GM18505 (cell line): ENCODE results near the gene BOC.

Experiments
- ATAC-seq: cut with Tn5 transposase; IDR thresholded peaks from one replicate; pipeline ENCODE4 v1.9.1; 2021; ENCODE audit not compliant: unreplicated experiment
- POLR2A ChIP-seq: IDR thresholded peaks from 4 replicates; pipeline ENCODE4 v1.6.1; 2011; ENCODE audit warnings: borderline replicate concordance; ENCODE audit not compliant: insufficient read depth, insufficient read length; ENCODE audit errors: extremely low read depth

BOC gene

GRCh38 chr3:113240841-113241240, 29.5 kb downstream of the BOC start:
- ATAC-seq: no peak

DNA sequence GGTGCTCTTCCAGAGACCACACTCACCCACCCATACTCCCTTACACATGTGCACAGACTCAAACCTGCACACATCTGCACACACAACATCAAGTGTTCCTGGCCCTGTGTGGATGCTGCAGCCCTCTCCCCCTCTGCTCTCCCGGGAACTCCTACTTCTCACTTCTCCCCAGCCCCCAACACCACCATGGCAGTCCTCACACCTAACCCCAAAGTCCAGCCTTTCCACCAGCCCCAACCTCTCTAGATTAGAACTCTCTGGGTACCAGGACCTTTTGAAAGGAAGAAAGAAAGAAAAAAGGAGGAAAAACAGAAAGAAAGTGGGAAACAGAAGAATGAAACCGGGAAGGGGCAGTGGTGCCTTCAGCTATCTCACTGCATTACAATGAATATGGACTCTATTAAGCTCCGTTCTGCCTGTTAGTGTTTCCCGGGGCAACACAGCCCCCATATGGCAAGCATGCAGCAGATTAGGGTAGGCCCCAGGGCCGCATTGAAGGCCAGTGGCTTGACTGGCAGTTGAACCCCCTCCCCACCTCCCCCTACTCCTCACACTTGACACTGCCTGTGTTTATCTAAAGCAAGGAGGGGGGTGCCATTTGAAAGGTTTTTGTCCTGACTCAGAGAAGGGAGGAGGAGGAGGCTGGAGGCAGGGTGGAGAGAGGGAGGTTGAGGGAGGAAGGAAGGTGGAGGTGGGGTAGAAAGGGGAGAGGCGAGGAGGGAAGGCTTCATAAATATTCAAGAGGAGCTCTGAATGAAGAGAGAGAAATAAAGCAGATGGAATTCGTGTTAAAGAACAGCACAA, 30.1 kb downstream of the BOC start:
- TF ChIP-seq POLR2A: no peak
- ATAC-seq: no peak

More at GRCh38 chr3:113240841-113241240, 29.5 kb downstream of the BOC start:
- no peak for TF ChIP-seq POLR2A

- no peak for ATAC-seq
- no peak for TF ChIP-seq POLR2A
Measured at GRCh38 chr3:113242096-113242581, 30.8 kb downstream of the BOC start.

- no peak for TF ChIP-seq POLR2A
- ATAC-seq: no peak
Measured at GRCh38 chr3:113243071-113243470, 31.7 kb downstream of the BOC start.

GRCh38 chr3:113243846-113244245, 32.5 kb downstream of the BOC start:
- no peak for TF ChIP-seq POLR2A
- ATAC-seq: no peak

DNA sequence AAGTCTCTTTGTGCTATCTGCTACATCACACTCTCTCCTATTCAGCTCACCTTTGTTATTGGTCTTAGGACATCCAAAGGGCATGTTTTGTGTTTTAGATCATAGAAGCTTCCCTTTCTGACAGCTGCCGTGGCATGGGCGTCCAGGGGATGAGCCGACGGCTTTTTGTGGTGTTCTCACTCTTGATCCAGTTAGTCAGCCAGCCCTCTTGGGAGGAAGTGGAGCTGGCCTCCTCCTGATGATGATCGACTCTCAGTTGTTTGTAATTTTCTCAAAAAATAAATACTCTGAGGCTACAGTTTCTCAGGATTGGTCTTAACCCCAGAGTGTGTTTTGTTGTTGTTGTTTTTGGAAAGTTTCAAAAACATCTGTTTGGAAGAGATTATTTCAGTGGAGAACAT, 34.4 kb downstream of the BOC start:
- no peak for ATAC-seq
- TF ChIP-seq POLR2A: no peak

DNA sequence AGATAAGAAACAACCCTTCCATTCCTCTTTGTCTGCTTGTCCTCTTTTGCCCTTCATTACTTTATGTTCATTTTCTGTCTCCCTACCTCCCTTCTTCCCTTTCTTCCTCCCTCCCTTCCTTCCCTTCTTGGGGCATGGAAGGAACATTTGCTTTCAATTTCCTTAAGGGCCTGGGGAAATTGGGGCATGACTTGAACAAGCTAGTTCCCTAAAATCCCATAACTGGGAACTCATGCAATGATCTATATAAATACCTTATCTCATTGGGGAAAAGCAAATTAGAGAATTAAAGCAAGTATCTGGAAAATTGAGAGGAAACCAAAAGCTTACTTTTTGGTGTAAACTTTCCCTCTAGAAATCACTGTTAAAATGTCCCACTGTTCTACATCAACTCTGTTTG, 35.7 kb downstream of the BOC start:
- no peak for ATAC-seq

DNA sequence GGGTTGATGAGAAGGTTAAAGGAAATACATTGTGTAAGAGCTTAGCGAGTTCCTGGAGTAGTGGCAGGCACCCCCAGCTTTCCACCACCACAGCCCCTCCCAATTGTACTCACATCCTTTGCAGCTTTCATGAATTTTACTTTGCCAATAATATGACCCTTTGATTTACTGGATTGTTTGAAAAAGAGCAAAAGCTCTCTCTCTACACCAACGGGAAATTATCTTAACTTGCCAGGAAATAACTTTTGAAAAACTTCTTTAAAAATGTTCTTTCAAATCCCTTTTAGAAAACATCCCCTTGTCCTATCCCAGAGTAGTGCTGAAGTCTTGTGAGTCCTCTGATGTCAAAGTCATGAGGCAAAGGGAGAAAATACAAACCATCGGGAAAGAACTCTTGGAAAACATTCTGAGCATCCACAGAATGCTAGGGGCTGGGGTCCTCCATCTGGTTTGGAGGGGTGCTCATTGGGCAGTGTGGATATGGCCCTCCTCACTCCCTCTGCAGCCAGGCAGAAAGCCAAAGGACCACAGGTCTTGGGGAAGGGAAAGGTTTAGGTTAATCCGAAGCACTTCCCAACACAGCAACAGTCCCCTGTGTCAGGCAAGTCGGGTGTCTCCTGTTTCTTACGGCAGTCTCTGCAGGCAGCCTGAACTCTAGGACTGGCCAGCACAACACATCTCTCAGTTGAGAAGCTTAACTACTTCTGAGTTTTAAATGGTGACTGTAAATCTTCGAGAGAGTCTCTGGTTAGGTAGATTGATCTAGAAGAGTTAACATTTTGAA, 36.5 kb downstream of the BOC start:
- no peak for ATAC-seq
- TF ChIP-seq POLR2A: no peak

More for the DNA sequence above, 35.7 kb downstream of the BOC start:
- no peak for TF ChIP-seq POLR2A

DNA sequence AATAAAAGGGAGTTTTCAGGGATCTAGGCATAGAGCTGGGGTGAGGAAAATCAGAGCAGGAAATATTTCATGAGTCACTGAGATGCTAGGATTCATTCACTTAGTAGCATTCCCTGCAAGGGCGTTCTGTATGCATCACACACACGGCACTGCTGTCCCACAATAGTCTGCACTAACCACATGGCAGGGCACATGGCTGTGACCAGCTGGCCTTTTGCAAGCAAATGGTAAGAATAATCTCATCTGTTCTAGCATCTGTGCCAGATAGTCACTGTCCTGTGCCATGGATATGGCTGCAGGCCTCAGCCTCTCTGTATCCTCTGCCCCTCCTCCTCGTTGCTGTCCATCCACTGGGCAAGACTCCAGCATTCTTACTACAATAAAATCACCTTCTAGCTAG, 37.8 kb downstream of the BOC start:
- no peak for TF ChIP-seq POLR2A
- ATAC-seq: no peak

- ATAC-seq: no peak
- TF ChIP-seq POLR2A: no peak
Measured at GRCh38 chr3:113249601-113250000, 38.2 kb downstream of the BOC start.

DNA sequence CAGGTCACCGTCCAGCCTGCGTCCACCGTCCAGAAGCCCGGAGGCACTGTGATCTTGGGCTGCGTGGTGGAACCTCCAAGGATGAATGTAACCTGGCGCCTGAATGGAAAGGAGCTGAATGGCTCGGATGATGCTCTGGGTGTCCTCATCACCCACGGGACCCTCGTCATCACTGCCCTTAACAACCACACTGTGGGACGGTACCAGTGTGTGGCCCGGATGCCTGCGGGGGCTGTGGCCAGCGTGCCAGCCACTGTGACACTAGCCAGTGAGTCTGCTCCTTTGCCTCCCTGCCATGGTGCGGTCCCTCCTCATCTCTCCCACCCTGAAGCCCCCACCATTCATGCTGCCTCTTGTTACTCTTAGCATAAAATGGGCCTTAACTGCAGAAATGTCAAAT, 39.2 kb downstream of the BOC start:
- no peak for TF ChIP-seq POLR2A
- no peak for ATAC-seq

GRCh38 chr3:113251817-113252216, 40.5 kb downstream of the BOC start:
- ATAC-seq: no peak
- TF ChIP-seq POLR2A: no peak

DNA sequence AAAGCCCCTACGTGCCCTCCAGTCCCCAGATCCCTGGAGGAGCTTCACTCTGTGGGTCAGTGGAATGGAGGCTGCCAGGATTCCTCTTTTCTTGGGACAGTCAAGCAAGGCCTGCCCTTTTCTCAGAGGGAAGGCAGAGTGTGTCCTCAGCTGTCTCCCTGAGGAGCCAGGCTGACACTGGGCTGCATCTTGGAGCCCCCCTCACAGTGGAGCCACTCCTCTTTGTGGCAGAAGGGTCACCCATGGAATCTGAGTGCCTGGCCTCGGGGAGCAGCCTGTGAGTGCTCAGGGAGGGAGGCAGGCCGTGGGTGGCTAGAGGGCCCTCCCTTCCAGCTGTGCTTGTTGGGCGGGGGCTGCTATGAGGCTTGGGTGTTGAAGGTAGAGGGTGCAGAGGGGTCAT, 41.2 kb downstream of the BOC start:
- no peak for ATAC-seq
- TF ChIP-seq POLR2A: no peak

DNA sequence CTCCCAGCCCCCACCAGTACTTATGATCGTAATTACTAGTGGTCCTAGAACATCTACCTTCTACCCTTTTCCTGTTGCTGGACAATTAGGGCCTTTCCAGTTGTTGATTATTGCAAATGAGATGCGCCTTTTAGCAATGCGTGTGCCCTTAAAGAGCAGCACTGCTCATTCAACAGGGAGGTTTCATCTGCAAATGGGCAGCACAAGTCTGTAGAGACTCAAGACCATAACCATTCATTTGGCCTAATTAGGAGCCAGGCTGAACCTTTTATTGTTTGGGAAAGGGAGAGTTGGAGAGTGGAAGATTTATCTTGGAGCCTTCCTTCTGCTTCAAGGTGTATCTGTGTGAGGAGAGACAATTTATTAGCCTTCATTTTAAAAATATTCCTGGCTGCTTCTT, 42.3 kb downstream of the BOC start:
- no peak for ATAC-seq
- TF ChIP-seq POLR2A: no peak

DNA sequence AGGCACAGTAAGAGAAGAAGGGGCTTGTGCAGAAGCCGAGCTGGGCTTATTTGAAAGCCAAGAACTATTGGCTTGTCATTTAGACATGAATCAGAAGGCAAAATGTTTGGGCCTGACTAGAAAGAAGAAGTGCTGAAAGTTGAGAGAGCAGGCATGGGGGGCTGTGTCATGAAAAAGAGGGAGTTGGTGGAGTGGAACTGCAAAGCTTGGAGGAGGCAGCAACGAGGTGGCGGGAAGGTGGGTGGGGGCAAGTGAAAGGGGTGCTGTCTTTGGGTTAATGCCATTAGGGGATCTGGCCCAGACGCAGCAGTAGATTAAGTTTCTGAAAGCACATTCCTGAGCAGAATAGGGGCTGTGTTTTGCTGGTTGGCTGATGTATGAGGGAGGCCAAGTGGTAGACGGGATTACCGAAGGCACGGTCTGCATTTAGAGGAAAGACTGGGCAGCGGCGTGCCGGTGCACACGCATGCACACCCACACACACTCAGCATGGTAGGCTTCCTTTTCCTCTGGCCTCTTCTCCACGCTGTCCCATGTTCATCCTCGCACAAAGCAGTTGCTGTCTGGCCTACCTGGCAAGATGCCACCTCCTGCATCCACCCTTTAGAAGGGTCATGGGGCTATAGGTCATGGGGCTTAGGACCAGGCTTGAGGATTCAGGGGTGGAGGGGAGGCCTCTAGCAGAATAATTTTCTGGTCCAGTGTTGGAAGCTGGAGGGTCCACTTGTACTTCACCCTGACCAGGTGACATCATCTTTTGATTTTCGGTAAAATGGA, 43.0 kb downstream of the BOC start:
- TF ChIP-seq POLR2A: no peak
- ATAC-seq: no peak
